ENCODE measurements around the gene GABRR3. TPM values are rescaled to one million over a fixed set of nuclear protein-coding genes. Genes with fewer than 3 reads are reported as not detected.

GABRR3 gene
- total RNA-seq, 1 experiment from 2014 or later: not detected

GRCh38 chr3:97952280-97952679 is 82.8 kb downstream of the GABRR3 start:
- no peaks in the 10 kb centered on the region for H3K4me1 Mint-ChIP-seq (ENCODE audit: low read depth, unreplicated experiment)
- ChIA-PET CTCF (no interaction called here), POLR2A (no interaction called here)
- no peak overlapping the region for H3K27ac Mint-ChIP-seq (ENCODE audit: unreplicated experiment)
- H3K9me3 ChIP-seq: no peaks in the 10 kb centered on the region
- no peaks in the 10 kb centered on the region for H3K27me3 ChIP-seq (replicated peaks; ENCODE audit: control insufficient read depth, insufficient read depth, low read length)
- no peaks in the 10 kb centered on the region for H3K27me3 Mint-ChIP-seq (ENCODE audit: insufficient read depth, unreplicated experiment)
- no peak for DNase-seq
- H3K9me3 Mint-ChIP-seq (ENCODE audit: unreplicated experiment): no peaks in the 10 kb centered on the region
- BruUV-seq (replicated peaks): no TSS peak
- intact Hi-C loops (cut with micrococcal nuclease; ENCODE audit: unreplicated experiment): no loop called here
- H3K4me1 ChIP-seq: no peaks in the 10 kb centered on the region
- no peaks in the 10 kb centered on the region for H3K36me3 ChIP-seq (ENCODE audit: control insufficient read depth, insufficient read depth, low read length)
- no peak for TF ChIP-seq CTCF (IDR thresholded peaks at IDR 0.05; ENCODE audit: insufficient read depth in 1 of 2, low read depth in 1 of 2, low read length in 1 of 2, severe bottlenecking in 1 of 2, unreplicated experiment in 1 of 2)
- H3K4me3 Mint-ChIP-seq (ENCODE audit: unreplicated experiment): no peak overlapping the region
- no peak overlapping the region for H3K4me3 ChIP-seq (ENCODE audit: low read depth, low read length)
- H3K36me3 Mint-ChIP-seq (ENCODE audit: insufficient read depth, unreplicated experiment): peaks cover 18% of the 10 kb centered on the region

GRCh38 chr3:97950360-97950759 is 84.8 kb downstream of the GABRR3 start:
- no peak overlapping the region for H3K4me3 ChIP-seq (ENCODE audit: low read depth, low read length)
- Mint-ChIP-seq H3K4me1 (ENCODE audit: low read depth, unreplicated experiment) (no peaks in the 10 kb centered on the region), H3K27me3 (ENCODE audit: insufficient read depth, unreplicated experiment) (no peaks in the 10 kb centered on the region), H3K36me3 (ENCODE audit: insufficient read depth, unreplicated experiment) (peaks cover 22% of the 10 kb centered on the region), H3K27ac (ENCODE audit: unreplicated experiment) (no peak overlapping the region), H3K9me3 (ENCODE audit: unreplicated experiment) (no peaks in the 10 kb centered on the region), H3K4me3 (ENCODE audit: unreplicated experiment) (no peak overlapping the region)
- intact Hi-C loops (cut with micrococcal nuclease; ENCODE audit: unreplicated experiment): no loop called here
- ChIA-PET CTCF (no interaction called here), POLR2A (no interaction called here)
- no peaks in the 10 kb centered on the region for H3K4me1 ChIP-seq
- H3K9me3 ChIP-seq: no peaks in the 10 kb centered on the region
- no peak for TF ChIP-seq CTCF (IDR thresholded peaks at IDR 0.05; ENCODE audit: insufficient read depth in 1 of 2, low read depth in 1 of 2, low read length in 1 of 2, severe bottlenecking in 1 of 2, unreplicated experiment in 1 of 2)
- no peaks in the 10 kb centered on the region for H3K27me3 ChIP-seq (replicated peaks; ENCODE audit: control insufficient read depth, insufficient read depth, low read length)
- no peak for DNase-seq
- no TSS peak for BruUV-seq (replicated peaks)
- H3K36me3 ChIP-seq (ENCODE audit: control insufficient read depth, insufficient read depth, low read length): no peaks in the 10 kb centered on the region

- no peaks in the 10 kb centered on the region for H3K36me3 ChIP-seq (ENCODE audit: control insufficient read depth, insufficient read depth, low read length)
- no peaks in the 10 kb centered on the region for H3K9me3 ChIP-seq
- Mint-ChIP-seq H3K4me3 (ENCODE audit: unreplicated experiment) (no peak overlapping the region), H3K36me3 (ENCODE audit: insufficient read depth, unreplicated experiment) (peaks cover 23% of the 10 kb centered on the region), H3K27me3 (ENCODE audit: insufficient read depth, unreplicated experiment) (no peaks in the 10 kb centered on the region), H3K4me1 (ENCODE audit: low read depth, unreplicated experiment) (no peaks in the 10 kb centered on the region), H3K9me3 (ENCODE audit: unreplicated experiment) (no peaks in the 10 kb centered on the region), H3K27ac (ENCODE audit: unreplicated experiment) (no peak overlapping the region)
- TF ChIP-seq CTCF (IDR thresholded peaks at IDR 0.05; ENCODE audit: insufficient read depth in 1 of 2, low read depth in 1 of 2, low read length in 1 of 2, severe bottlenecking in 1 of 2, unreplicated experiment in 1 of 2): no peak
- CTCF ChIA-PET: no interaction called here
- H3K4me1 ChIP-seq: no peaks in the 10 kb centered on the region
- BruUV-seq (replicated peaks): no TSS peak
- H3K4me3 ChIP-seq (ENCODE audit: low read depth, low read length): no peak overlapping the region
- intact Hi-C loops (cut with micrococcal nuclease; ENCODE audit: unreplicated experiment): loop anchor here (10.0 kb wide), 1 partner anchor 125 kb away; the partner anchor contains the start of gene CRYBG3
- POLR2A ChIA-PET: no interaction called here
- H3K27me3 ChIP-seq (replicated peaks; ENCODE audit: control insufficient read depth, insufficient read depth, low read length): no peaks in the 10 kb centered on the region
- DNase-seq: no peak
These were observed 85.4 kb downstream of the GABRR3 start for GRCh38 chr3:97949743-97950142.

Data from Caco-2 (cell line).